T47D (cell line): ENCODE measurements around the gene MPIG6B.
"Not testable (repeated sequence)": the region's sequence is repeated elsewhere in the genome, so short reads cannot be mapped to it uniquely, and the experiment has no call there.

Experiments used
- DNase-seq, 2 experiments: peaks; one replicate each; pipeline versions ENCODE4 v3.0.0 to v3.0.0-alpha.2; 2011 to 2012; ENCODE audit warnings: low read depth in 1 of 2, low spot score in 1 of 2
- JUND ChIP-seq: IDR thresholded peaks from 2 replicates; pipeline ENCODE4 v1.6.1; 2012; ENCODE audit warnings: low read depth
- in situ Hi-C: cut with HindIII; loops from 2 replicates; pipeline ENCODE4 v1.10.0; 2016; ENCODE audit warnings: low sequenced_read_pairs, low pct_unique_long_range_greater_than_20kb

The MPIG6B gene

GRCh38 chr6:31705931-31706330 lies 17.2 kb upstream of the MPIG6B start:
- TF ChIP-seq JUND = no peak
- in situ Hi-C loops = no loop called here
- DNase-seq = no peak

GRCh38 chr6:31706599-31706998 lies 16.6 kb upstream of the MPIG6B start, which contains the start of gene LY6G6F:
TSS of gene LY6G6F (plus strand) at chr6:31706866. CDS start at chr6:31706907, 41 bp downstream.
- DNase-seq = no peak
- no peak for TF ChIP-seq JUND
- in situ Hi-C loops = no loop called here

- no peak for TF ChIP-seq JUND
- no peak for DNase-seq
- in situ Hi-C loops = no loop called here
These were observed 15.5 kb upstream of the MPIG6B start for GRCh38 chr6:31707701-31708100.

- no peak for DNase-seq
- no peak for TF ChIP-seq JUND
- in situ Hi-C loops = no loop called here
These were observed 14.9 kb upstream of the MPIG6B start for GRCh38 chr6:31708224-31708623.

GRCh38 chr6:31709157-31709556 lies 14.0 kb upstream of the MPIG6B start:
- in situ Hi-C loops, DNase-seq: not testable (repeated sequence)

GRCh38 chr6:31710523-31711219 lies 12.5 kb upstream of the MPIG6B start:
- DNase-seq = no peak
- no peak for TF ChIP-seq JUND
- in situ Hi-C loops = no loop called here

GRCh38 chr6:31711233-31711632 lies 11.9 kb upstream of the MPIG6B start:
- no peak for DNase-seq
- no peak for TF ChIP-seq JUND
- in situ Hi-C loops = no loop called here

GRCh38 chr6:31712296-31712695 lies 10.9 kb upstream of the MPIG6B start:
- peak; percentile 83 for DNase-seq
- in situ Hi-C loops = no loop called here
- TF ChIP-seq JUND = no peak

- in situ Hi-C loops = no loop called here
- no peak for TF ChIP-seq JUND
- no peak for DNase-seq
These were observed 9.7 kb upstream of the MPIG6B start for GRCh38 chr6:31713465-31713864.

- in situ Hi-C loops = no loop called here
- no peak for DNase-seq
- no peak for TF ChIP-seq JUND
These were observed 9.0 kb upstream of the MPIG6B start for GRCh38 chr6:31713991-31714684.

GRCh38 chr6:31715022-31715958 lies 7.9 kb upstream of the MPIG6B start, which contains the start of gene LY6G6D:
TSS of gene LY6G6D (plus strand) at chr6:31715348. CDS start at chr6:31715356, 8 bp downstream.
- in situ Hi-C loops = no loop called here
- no peak for DNase-seq
- TF ChIP-seq JUND = no peak

- in situ Hi-C loops = no loop called here
- peak; percentile 62 to 88 for DNase-seq
- TF ChIP-seq JUND = no peak
These were observed 5.5 kb upstream of the MPIG6B start for GRCh38 chr6:31717499-31718222.
